ENCODE data around the gene RAB11FIP4.
A peak's percentile ranks its signal among the peaks of the same experiment; 100 is the strongest.

RAB11FIP4 gene

GRCh38 chr17:31462261-31462660 lies 70.8 kb downstream of the RAB11FIP4 start:
- no peak for DNase-seq

GRCh38 chr17:31466096-31466760 lies 74.8 kb downstream of the RAB11FIP4 start:
- DNase-seq: no peak

GRCh38 chr17:31467502-31468256 lies 76.2 kb downstream of the RAB11FIP4 start:
- no peak for DNase-seq

- DNase-seq: peak; percentile 37
Measured at GRCh38 chr17:31469959-31470358, 78.5 kb downstream of the RAB11FIP4 start.

GRCh38 chr17:31470592-31470991 lies 79.1 kb downstream of the RAB11FIP4 start:
- DNase-seq: no peak

- DNase-seq: no peak
Measured at GRCh38 chr17:31472137-31472536, 80.7 kb downstream of the RAB11FIP4 start.

GRCh38 chr17:31475378-31476162 lies 84.1 kb downstream of the RAB11FIP4 start:
- DNase-seq: no peak

GRCh38 chr17:31476525-31477416 lies 85.3 kb downstream of the RAB11FIP4 start:
- no peak for DNase-seq

GRCh38 chr17:31477417-31478055 lies 86.1 kb downstream of the RAB11FIP4 start:
- no peak for DNase-seq

GRCh38 chr17:31479062-31479408 lies 87.6 kb downstream of the RAB11FIP4 start:
- DNase-seq: no peak

GRCh38 chr17:31479524-31479923 lies 88.0 kb downstream of the RAB11FIP4 start:
- DNase-seq: no peak

- DNase-seq: no peak
Measured at GRCh38 chr17:31480067-31480466, 88.6 kb downstream of the RAB11FIP4 start.

- no peak for DNase-seq
Measured at GRCh38 chr17:31480904-31481782, 89.7 kb downstream of the RAB11FIP4 start.

- no peak for DNase-seq
Measured at GRCh38 chr17:31481783-31482081, 90.3 kb downstream of the RAB11FIP4 start.

- DNase-seq: no peak
Measured at GRCh38 chr17:31484821-31485220, 93.3 kb downstream of the RAB11FIP4 start.

GRCh38 chr17:31486351-31487062 lies 95.0 kb downstream of the RAB11FIP4 start:
- DNase-seq: no peak

GRCh38 chr17:31487063-31487647 lies 95.7 kb downstream of the RAB11FIP4 start:
- no peak for DNase-seq

GRCh38 chr17:31487648-31488263 lies 96.3 kb downstream of the RAB11FIP4 start:
- DNase-seq: peak; percentile 94

- DNase-seq: no peak
Measured at GRCh38 chr17:31488264-31488981, 96.9 kb downstream of the RAB11FIP4 start.

All from activated CD4-positive, alpha-beta T cell treated with anti-CD3 and anti-CD28 coated beads, Interleukin-2, Interleukin-6, amounts not matched to agents 100 ng/mL and 50 ng/mL, durations not matched to agents 16 hours and 8 hours (primary cell).